Subcutaneous adipose tissue (tissue), 4 donors: ENCODE measurements around the gene ITGB8. TPM values are rescaled to one million over a fixed set of nuclear protein-coding genes. Genes with fewer than 3 reads are reported as not detected.

Experiments
- CTCF ChIP-seq: fragments of 450-650 bp; IDR thresholded peaks from one replicate; pipeline ENCODE4 v1.5.1; 2016; ENCODE audit warnings: low read depth, mild to moderate bottlenecking, control low read depth, antibody characterized with exemption, moderate library complexity
- total RNA-seq, 4 donors: library from RNA; depleted of rRNA; stranded (reverse); fragments of >200 nt; gene quantifications; one replicate each; pipeline ENCODE4 v1.1.0, GENCODE V29; 2016

The ITGB8 gene
- total RNA-seq, 4 donors from 2014 or later, result 0.57 to 7.5 (median 4.1) TPM

- TF ChIP-seq CTCF, result no peak
These were observed 13.3 kb upstream of the ITGB8 start for GRCh38 chr7:20317413-20317812.

DNA sequence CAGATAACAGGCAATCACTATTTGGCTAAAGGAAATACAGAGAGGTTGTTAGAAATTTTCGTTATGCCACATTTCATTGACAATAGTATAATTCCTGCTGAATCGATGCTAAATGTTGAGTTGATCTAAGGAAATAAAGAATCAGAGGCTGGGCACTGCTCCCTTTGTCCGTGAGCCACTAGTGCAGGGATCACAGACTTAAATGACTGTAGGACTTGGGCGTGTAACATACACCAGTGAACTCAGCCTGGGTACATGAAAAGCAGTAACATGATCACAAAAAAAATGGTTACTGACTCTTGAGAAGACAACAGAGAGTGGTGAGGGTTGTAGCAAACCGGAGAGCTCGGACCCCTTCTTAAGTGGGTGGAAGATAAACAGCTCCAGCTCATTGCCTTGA, 11.8 kb upstream of the ITGB8 start:
- TF ChIP-seq CTCF, result no peak

- TF ChIP-seq CTCF, result no peak
These were observed 10.4 kb upstream of the ITGB8 start for GRCh38 chr7:20320322-20320721.

DNA sequence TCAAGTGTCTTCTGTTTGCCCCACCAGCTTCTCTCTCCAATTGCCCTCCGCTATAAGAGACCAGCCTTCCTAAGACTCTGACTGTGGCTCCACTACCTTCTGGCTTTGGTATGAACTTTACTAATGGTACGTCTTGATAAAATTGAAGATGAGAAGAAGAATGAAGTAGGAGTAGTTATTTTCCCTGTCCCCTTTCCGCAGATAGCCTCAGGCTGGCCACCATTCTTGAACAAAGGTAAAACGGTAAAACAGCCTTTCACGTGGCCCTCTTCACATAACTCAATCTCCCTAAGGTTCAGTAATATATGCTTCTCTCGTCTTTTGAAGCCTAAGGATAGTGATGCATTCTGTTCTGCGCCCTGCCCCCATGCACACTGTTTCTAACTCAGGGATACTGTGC, 9.9 kb upstream of the ITGB8 start:
- no peak for TF ChIP-seq CTCF

DNA sequence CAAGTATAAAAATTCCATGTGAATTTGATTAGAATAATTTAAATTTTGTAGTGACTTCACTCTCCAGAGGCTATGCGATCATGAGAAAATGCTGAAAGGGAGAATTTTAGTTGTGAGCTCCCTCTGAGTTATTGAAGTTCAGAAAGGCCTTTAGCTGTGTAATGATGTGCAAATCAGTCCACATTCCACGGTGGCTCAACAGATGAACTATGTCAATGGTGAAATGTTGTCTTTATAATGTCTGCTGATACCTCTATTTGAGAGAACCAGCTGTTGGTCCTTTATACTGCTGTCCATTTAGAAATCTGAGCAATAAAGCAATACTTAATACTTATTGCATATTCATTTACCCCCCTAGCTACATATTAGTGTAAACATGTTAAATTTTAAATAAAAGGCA, 7.1 kb upstream of the ITGB8 start:
- TF ChIP-seq CTCF, result no peak

- no peak for TF ChIP-seq CTCF
These were observed 4.4 kb upstream of the ITGB8 start for GRCh38 chr7:20326342-20326741.

DNA sequence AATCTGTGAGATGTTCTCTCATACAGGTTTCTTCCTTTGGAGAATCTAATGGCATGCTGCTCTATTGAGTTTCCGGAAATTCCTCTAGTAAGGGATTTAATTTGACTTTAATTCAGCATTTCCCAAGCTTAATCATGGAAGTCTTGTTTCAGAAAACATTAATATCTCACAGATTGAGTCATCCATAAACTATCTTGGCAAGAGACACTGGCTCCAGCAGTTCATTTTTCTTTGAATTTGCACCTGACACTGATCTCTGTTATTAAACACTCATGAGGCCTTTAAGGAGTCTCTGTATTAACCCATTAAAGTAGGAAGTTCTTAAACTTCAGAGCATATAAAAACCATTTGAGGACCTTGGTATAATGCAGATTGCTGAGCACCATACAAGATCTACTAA, 3.6 kb upstream of the ITGB8 start:
- no peak for TF ChIP-seq CTCF

GRCh38 chr7:20328027-20328426, 2.7 kb upstream of the ITGB8 start:
- no peak for TF ChIP-seq CTCF
